ENCODE results near the gene FBLN5. TPM values are rescaled to one million over a fixed set of nuclear protein-coding genes. Genes with fewer than 3 reads are reported as not detected.

FBLN5 gene
- total and polyA plus RNA-seq, 2 donors (not counting 1 experiment from before 2014, with no cell fraction given) = 33.4 to 47.5 TPM

DNA sequence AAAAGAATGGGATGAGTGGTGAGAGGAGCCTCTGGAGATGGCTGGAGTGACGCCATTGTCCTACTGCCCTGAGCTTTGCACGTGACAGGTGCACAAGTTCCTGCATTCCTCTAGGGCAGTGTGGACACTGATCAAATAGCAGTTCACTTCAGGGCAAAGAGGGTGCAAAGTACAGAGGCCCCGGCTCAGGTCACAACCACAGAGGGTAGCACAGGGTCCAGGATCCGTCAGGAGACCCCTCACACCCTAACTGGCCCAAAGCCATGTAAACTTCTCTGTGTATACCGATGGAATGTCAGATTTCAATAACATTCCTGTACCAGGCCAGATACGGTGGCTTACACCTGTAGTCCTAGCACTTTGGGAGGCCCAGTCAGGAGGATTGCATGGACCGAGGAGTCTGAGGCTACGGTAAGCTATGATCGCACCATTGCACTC, 10.4 kb upstream of the FBLN5 start:
- Histone ChIP-seq H3K4me2 (ENCODE audit: extremely low read depth, insufficient read depth, low read length) (no peak overlapping the region), H3K27ac (ENCODE audit: insufficient read depth, low read length) (no peak overlapping the region), H3K79me2 (ENCODE audit: control insufficient read depth, insufficient read depth, low read length) (no peaks in the 10 kb centered on the region), H3K9me3 (ENCODE audit: control insufficient read depth, insufficient read depth, low read depth, low read length) (no peaks in the 10 kb centered on the region), H3K36me3 (ENCODE audit: control insufficient read depth, insufficient read depth, low read length) (no peaks in the 10 kb centered on the region), H3K9ac (ENCODE audit: insufficient read depth, low read length) (no peak overlapping the region), H3K4me1 (ENCODE audit: control insufficient read depth, extremely low read depth, insufficient read depth, low read length) (no peaks in the 10 kb centered on the region), H2AFZ (ENCODE audit: low read length) (no peak overlapping the region), H3K27me3 (ENCODE audit: control insufficient read depth, insufficient read depth, low read length) (no peaks in the 10 kb centered on the region), H3K4me3 (replicated peaks in 1 of 4; ENCODE audit: control extremely low read depth in 1 of 4, insufficient read depth in 1 of 4, low read depth in 3 of 4, low read length in 4 of 4) (no peak overlapping the region), H4K20me1 (ENCODE audit: control insufficient read depth, extremely low read depth, insufficient read depth, low read length) (no peaks in the 10 kb centered on the region)
- TF ChIP-seq EZH2 (IDR thresholded peaks at IDR 0.05; ENCODE audit: low read length, missing control alignments) = no peak
- TF ChIP-seq, protein P1, sequence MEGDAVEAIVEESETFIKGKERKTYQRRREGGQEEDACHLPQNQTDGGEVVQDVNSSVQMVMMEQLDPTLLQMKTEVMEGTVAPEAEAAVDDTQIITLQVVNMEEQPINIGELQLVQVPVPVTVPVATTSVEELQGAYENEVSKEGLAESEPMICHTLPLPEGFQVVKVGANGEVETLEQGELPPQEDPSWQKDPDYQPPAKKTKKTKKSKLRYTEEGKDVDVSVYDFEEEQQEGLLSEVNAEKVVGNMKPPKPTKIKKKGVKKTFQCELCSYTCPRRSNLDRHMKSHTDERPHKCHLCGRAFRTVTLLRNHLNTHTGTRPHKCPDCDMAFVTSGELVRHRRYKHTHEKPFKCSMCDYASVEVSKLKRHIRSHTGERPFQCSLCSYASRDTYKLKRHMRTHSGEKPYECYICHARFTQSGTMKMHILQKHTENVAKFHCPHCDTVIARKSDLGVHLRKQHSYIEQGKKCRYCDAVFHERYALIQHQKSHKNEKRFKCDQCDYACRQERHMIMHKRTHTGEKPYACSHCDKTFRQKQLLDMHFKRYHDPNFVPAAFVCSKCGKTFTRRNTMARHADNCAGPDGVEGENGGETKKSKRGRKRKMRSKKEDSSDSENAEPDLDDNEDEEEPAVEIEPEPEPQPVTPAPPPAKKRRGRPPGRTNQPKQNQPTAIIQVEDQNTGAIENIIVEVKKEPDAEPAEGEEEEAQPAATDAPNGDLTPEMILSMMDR (conservative IDR thresholded peaks at IDR 0.05 in 1 of 2, IDR thresholded peaks at IDR 0.05 in 1 of 2; ENCODE audit: low read depth in 1 of 2, low read length in 2 of 2) = no peak
- DNase-seq (ENCODE audit: low read depth in 2 of 2) = no peak

DNA sequence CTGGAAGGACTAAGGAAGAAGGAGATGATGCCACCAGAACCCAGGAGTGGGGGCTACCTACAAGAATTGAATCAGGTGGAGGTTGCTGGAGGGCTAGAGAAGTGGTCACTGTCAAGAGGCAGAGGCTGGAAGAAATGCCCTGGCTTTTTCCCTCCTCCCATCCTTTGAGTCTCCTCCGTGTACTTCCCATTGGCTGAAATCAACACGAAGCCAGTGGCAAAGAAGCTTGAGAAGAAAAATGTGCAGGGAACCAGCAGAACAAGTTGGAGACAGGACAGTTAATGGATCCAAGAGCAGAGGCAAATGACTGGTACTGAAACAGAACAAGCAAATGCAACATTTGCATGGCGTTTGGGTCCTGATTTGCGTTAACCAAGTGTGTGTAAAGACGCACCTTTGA, 9.1 kb upstream of the FBLN5 start:
- TF ChIP-seq EZH2 (IDR thresholded peaks at IDR 0.05; ENCODE audit: low read length, missing control alignments) = no peak
- TF ChIP-seq, protein P1 (conservative IDR thresholded peaks at IDR 0.05 in 1 of 2, IDR thresholded peaks at IDR 0.05 in 1 of 2; ENCODE audit: low read depth in 1 of 2, low read length in 2 of 2) = no peak
- DNase-seq (ENCODE audit: low read depth in 2 of 2) = no peak
- Histone ChIP-seq H3K9me3 (ENCODE audit: control insufficient read depth, insufficient read depth, low read depth, low read length) (no peaks in the 10 kb centered on the region), H3K9ac (ENCODE audit: insufficient read depth, low read length) (no peak overlapping the region), H3K4me2 (ENCODE audit: extremely low read depth, insufficient read depth, low read length) (no peak overlapping the region), H3K36me3 (ENCODE audit: control insufficient read depth, insufficient read depth, low read length) (no peaks in the 10 kb centered on the region), H3K27me3 (ENCODE audit: control insufficient read depth, insufficient read depth, low read length) (no peaks in the 10 kb centered on the region), H4K20me1 (ENCODE audit: control insufficient read depth, extremely low read depth, insufficient read depth, low read length) (no peaks in the 10 kb centered on the region), H3K79me2 (ENCODE audit: control insufficient read depth, insufficient read depth, low read length) (no peaks in the 10 kb centered on the region), H3K4me3 (replicated peaks in 1 of 4; ENCODE audit: control extremely low read depth in 1 of 4, insufficient read depth in 1 of 4, low read depth in 3 of 4, low read length in 4 of 4) (no peak overlapping the region), H2AFZ (ENCODE audit: low read length) (no peak overlapping the region), H3K4me1 (ENCODE audit: control insufficient read depth, extremely low read depth, insufficient read depth, low read length) (no peaks in the 10 kb centered on the region), H3K27ac (ENCODE audit: insufficient read depth, low read length) (no peak overlapping the region)

DNA sequence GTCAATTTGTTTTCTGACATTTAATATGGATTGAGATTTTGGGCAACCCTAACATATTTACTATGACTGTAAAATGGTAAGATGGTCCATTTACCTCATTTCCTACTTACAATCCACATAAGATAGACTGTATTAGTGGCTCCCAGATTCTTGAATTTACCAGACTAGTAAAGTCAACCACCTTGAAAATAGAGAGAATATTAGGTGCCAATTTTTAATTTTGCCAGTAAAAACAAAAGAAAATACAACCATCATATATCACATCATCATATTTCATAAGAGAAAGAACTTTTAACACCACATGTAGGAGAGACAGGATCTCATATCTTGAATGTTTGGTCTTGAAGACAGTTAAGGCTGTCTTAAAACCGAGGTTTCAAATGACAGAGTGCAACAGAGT, 7.7 kb upstream of the FBLN5 start:
- Histone ChIP-seq H4K20me1 (ENCODE audit: control insufficient read depth, extremely low read depth, insufficient read depth, low read length) (no peaks in the 10 kb centered on the region), H3K79me2 (ENCODE audit: control insufficient read depth, insufficient read depth, low read length) (no peaks in the 10 kb centered on the region), H2AFZ (ENCODE audit: low read length) (no peak overlapping the region), H3K9ac (ENCODE audit: insufficient read depth, low read length) (no peak overlapping the region), H3K4me2 (ENCODE audit: extremely low read depth, insufficient read depth, low read length) (no peak overlapping the region), H3K27ac (ENCODE audit: insufficient read depth, low read length) (no peak overlapping the region), H3K4me3 (replicated peaks in 1 of 4; ENCODE audit: control extremely low read depth in 1 of 4, insufficient read depth in 1 of 4, low read depth in 3 of 4, low read length in 4 of 4) (no peak overlapping the region), H3K4me1 (ENCODE audit: control insufficient read depth, extremely low read depth, insufficient read depth, low read length) (no peaks in the 10 kb centered on the region), H3K9me3 (ENCODE audit: control insufficient read depth, insufficient read depth, low read depth, low read length) (no peaks in the 10 kb centered on the region), H3K36me3 (ENCODE audit: control insufficient read depth, insufficient read depth, low read length) (no peaks in the 10 kb centered on the region), H3K27me3 (ENCODE audit: control insufficient read depth, insufficient read depth, low read length) (no peaks in the 10 kb centered on the region)
- TF ChIP-seq, protein P1 (conservative IDR thresholded peaks at IDR 0.05 in 1 of 2, IDR thresholded peaks at IDR 0.05 in 1 of 2; ENCODE audit: low read depth in 1 of 2, low read length in 2 of 2) = no peak
- no peak for TF ChIP-seq EZH2 (IDR thresholded peaks at IDR 0.05; ENCODE audit: low read length, missing control alignments)
- DNase-seq (ENCODE audit: low read depth in 2 of 2) = no peak

Measured in fibroblast of lung (primary cell).